OCI-LY3 (cell line): ENCODE results near the gene STRN3.

Experiments
- CTCF ChIP-seq: fragments of 200-600, 300-600 bp; sonication (generic); IDR thresholded peaks from 2 replicates; pipeline ENCODE4 v1.5.1; 2014; ENCODE audit warnings: antibody characterized with exemption, low read length, low read depth
- EZH2phosphoT487 ChIP-seq: fragments of 200-600 bp; shearing (Covaris generic); IDR thresholded peaks from 2 replicates; pipeline ENCODE4 v1.6.1; 2018; ENCODE audit warnings: antibody characterized with exemption, mixed run types, low read depth

GRCh38 chr14:31026077-31026449 lies at the start of gene STRN3:
- TF ChIP-seq CTCF, result no peak
- no peak for TF ChIP-seq EZH2phosphoT487
